GM20000 (cell line): Measurements from ENCODE around the gene ZNF672.
"Not testable (repeated sequence)": the region's sequence is repeated elsewhere in the genome, so short reads cannot be mapped to it uniquely, and the experiment has no call there.

Source experiments
- DNase-seq: peaks from one replicate; pipeline ENCODE4 v3.0.0; 2012; ENCODE audit warnings: low spot score
- CTCF ChIP-seq: IDR thresholded peaks from 2 replicates; pipeline ENCODE4 v1.5.1; 2012; ENCODE audit warnings: mild to moderate bottlenecking, control low read depth; ENCODE audit errors: extremely low read depth, missing control alignments

ZNF672 gene

DNA sequence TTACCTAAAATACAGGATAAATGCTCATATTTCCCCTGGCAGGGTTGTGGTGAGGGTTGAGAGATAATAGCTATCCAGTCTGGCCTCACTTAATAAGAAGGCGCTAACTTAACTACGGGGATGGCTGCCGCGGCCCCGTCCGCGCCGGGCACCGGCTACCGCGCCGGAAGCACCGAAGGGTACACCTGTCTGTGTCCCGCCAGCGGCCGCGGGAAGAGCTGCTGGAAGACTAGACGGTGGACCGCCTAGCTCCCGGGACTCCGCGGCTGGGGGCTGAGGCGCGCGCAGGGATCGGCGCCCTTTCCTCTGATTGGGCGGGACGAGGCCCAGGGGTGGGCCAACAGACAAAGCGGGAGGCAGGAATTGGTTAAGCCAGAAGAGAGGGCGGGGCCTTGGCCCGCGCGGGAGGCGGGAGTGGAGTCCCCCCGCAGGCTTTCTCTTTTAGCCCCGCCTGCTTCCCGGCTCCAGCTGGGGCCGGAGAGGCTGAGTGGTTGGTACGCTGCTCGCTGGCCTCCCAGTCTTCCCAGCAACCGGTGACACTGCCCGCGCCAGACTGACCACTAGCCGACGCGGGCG, at the start of gene ZNF672:
TSS of gene ZNF672 (plus strand) at position 444 of the 576 bp plus-strand sequence. CDS start 9,051 bp downstream, outside the sequence.
- DNase-seq: peak; percentile 97

DNA sequence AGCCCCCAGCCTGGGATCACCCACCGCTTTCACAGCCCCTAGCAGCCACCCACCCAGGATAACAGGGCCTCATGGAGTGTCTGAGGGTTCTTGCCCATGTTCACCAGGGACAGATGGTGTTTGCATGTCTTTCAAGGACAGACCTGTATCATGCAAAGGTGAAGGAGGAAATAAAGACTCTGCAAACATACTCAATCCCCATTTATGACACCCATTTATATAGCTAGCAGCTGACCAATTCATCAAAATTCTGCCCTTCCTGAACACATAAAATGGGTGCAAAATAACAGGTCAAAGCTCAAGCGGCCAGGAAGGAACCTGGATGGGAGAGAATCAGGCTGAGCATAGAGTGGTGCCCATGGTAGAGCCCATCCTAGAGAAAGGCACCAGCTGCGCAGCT, 49.7 kb upstream of the ZNF672 start:
- TF ChIP-seq CTCF: no peak
- no peak for DNase-seq

More for the DNA sequence above, at the start of gene ZNF672:
- TF ChIP-seq CTCF: no peak

GRCh38 chr1:248789337-248789736, 48.7 kb upstream of the ZNF672 start:
- not testable (repeated sequence) for DNase-seq

- TF ChIP-seq CTCF: no peak
- no peak for DNase-seq
Measured at GRCh38 chr1:248790456-248790855, 47.6 kb upstream of the ZNF672 start.

- no peak for DNase-seq
- TF ChIP-seq CTCF: no peak
Measured at GRCh38 chr1:248791010-248791409, 47.0 kb upstream of the ZNF672 start.

GRCh38 chr1:248792342-248792741, 45.7 kb upstream of the ZNF672 start:
- TF ChIP-seq CTCF: no peak

GRCh38 chr1:248793592-248793991, 44.4 kb upstream of the ZNF672 start:
- TF ChIP-seq CTCF: no peak
- DNase-seq: peak; percentile 19

More at GRCh38 chr1:248792342-248792741, 45.7 kb upstream of the ZNF672 start:
- DNase-seq: no peak

DNA sequence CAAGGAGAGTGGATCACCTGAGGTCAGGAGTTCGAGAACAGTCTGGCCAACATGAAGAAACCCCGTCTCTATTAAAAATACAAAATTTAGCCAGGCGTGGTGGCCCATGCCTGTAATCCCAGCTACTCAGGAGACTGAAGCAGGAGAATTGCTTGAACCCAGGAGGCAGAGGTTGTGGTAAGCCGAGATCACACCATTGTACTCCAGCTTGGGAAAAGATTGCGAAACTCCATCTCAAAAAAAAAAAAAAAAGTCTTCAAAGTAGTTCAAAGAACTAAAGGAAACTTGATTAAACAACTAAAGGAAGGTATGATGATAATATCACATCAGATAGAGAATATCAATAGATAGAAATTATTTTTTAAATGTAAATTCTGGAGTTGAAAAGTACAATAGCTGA, 43.4 kb upstream of the ZNF672 start:
- not testable (repeated sequence) for DNase-seq
